Measurements from ENCODE around the gene GUK1.
"Not testable (repeated sequence)": the region's sequence is repeated elsewhere in the genome, so short reads cannot be mapped to it uniquely, and the experiment has no call there.

Gene GUK1

DNA sequence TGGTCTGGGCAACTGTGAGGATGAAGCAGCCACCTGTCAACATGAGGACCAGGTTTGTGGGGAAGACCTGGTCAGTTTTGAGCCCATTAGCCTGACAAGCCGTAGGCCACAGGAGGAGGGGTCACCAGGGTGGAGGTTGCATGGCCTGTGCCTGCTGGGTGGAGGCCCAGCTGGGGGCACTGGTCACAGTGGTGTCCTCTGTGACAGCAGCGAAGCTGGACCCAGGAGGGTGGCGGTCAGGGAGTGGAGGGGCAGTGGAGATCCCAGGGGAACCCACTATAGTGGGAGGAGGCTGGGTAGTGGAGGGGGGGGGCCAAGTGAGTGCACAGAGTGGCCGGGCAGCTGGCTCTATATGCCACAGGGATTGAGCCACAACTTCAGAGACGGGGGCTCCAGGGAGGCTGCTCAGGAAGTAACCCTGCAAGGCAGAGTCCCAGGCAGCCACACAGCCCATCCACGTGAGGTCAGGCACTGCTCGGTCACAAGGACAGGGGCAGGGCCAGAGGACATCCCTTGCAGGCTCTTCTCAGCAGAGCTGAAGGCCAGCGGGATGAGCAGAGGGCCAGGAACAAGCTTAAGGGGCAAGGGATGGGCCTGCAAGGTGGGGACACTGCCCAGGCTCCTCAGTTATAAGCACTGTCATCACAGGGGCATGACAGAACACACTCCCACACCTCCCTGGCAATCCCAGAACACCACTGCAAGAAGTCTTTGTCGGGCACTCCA lies 34.6 kb upstream of the GUK1 start:
- no peak for DNase-seq

DNA sequence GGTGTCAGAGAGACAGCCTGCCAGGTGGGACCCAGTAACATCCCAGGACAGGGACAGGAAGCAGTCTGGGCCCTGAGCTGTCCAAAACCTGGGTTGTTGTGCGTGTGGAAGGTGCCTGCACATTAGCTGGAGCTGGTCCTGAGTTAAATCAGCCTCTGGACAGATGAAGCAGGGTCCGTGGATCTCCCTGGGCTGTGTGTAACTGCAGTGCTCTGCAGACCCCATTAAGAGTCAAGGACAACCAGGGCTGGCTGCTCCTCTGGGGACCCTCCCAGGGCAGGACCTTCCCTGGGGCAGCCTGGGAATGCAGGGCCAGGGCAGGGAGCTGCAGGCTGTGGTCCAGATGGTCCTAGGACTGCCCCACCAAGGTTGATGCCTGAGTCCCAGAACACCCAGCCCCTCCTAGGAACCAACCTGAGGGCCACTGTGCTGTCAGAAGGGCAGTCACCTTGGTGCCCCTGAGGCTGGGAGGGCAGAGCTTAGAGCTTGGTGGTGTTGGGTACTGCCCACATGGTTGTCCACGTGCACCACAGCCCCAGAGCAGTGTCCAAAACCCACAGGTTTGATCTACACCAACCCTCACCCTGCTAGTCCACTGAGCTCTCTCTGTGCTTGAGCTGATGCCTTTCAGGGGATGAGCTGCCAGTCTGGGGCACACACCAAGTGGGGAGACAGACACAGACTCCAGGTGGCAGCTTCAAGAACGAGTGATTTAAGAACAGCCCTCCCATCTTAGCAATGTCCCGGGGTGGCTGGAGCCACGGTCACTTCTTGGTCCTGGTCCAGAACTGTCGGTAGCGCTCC lies 33.9 kb upstream of the GUK1 start:
- no peak for DNase-seq

DNA sequence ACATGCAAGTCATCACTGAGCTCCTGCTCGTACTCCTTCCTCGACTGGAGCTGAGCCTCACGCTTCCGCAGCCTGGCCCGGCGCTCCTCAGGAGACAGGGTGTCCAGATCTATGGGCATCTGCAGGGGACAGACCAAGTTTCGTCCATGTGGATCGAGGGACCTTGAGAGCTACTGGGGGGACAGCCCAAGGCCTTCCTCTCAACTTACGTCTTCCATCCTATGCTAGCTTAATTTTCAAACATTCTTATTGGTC lies 33.4 kb upstream of the GUK1 start:
- DNase-seq, result no peak

DNA sequence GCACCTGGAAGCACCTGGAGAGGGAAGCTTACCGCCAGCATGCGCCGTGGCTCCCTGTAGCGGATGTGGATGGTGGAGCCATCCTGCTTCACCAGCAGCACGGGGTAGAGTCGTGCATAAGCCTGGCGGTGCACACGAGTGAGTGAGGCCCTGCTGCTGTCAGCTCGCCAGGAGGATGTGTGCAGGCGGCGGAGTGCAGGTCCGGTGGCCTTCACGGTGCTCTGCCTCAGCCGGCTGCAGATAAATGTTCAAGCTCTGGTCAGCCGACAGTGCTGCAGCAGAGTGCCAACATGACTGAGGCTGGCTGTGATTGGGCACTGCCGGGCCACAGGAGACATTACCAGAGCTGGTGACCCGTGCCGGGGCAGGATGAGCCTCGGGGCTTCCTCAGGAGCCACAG lies 32.4 kb upstream of the GUK1 start:
- no peak for DNase-seq

- no peak for DNase-seq
Observed at GRCh38 chr1:228108055-228108690, 31.9 kb upstream of the GUK1 start.

DNA sequence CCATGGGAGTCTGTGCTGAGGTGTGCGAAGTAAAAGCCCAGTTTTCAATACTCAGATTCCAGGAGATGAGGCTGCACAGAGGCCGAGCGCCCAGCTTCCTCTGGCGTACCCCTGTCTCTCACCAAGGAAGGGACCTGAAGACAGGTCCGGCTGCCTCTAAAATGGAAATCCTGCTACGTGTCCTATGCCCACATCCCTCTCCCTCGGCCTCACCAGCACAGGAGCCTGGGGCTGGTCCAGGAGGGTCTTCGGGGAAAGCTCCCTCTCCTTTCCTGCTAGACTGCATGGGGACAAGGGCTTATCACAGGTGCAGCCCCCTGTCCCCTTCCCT lies 31.4 kb upstream of the GUK1 start:
- DNase-seq, result no peak

GRCh38 chr1:228109073-228109961 lies 30.8 kb upstream of the GUK1 start, which contains the start of gene MRPL55:
Gene MRPL55 (minus strand): TSS chr1:228109299. CDS start chr1:228108260, 1,039 bp downstream.
- DNase-seq, result peak; percentile 99

- no peak for DNase-seq
Observed at GRCh38 chr1:228109962-228110488, 30.1 kb upstream of the GUK1 start.

- DNase-seq, result no peak
Observed at GRCh38 chr1:228110556-228110955, 29.5 kb upstream of the GUK1 start.

- not testable (repeated sequence) for DNase-seq
Observed at GRCh38 chr1:228111315-228111714, 28.8 kb upstream of the GUK1 start.

DNA sequence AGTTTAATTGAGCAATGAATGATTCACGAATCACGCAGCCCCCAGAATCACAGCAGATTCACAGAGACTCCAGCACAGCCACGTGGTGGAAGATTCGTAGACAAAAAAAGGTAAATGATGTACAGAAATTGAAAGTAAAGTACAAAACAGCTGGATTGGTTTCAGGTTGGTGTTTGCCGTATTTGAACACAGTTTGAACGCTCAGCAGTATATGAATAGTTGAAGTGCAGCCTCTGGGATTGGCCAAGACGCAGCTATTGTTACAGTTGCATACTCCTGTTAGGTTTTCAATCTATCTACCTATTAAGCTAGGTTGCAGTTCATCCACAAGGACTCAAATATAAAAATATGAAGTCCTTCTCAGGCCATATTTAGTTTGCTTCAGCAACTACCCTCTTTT lies 27.9 kb upstream of the GUK1 start:
- no peak for DNase-seq

DNA sequence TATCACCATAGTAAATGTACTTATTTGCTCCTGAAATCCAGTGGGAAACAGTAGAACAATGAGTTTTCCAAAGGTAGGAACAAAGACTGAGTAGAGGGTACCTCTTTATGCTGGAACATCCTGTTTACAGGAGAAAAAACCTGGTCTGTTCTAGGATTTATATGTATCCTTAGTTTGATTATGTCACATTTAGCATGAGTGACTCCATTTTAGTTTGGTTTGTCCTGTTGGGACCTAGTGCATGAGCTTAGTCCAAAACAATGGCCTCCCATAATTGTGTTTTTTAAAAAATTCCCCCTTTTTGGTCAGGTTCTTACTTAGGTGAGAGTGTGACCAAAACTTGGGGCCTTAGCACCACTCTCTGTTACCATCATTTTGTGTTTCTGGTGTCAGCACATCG lies 27.5 kb upstream of the GUK1 start:
- DNase-seq, result no peak

GRCh38 chr1:228114827-228115226 lies 25.3 kb upstream of the GUK1 start:
- DNase-seq, result no peak

DNA sequence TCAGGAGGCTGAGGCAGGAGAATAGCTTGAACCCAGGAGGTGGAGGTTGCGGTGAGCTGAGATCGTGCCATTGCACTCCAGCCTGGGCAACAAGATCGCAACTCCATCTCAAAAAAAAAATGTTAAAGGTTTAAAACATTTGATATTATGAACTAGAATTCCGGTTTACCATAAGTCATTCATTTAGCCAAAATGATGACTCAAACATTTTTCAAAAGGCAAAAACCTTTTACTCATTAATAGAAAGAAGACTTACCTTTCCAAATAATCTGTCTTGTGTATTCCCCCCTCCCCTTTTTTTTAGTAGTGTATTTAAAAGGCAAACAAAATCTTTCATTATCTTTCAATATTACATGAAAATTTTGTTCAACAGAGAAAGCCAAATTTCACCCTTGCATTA lies 22.7 kb upstream of the GUK1 start:
- no peak for DNase-seq

- DNase-seq, result no peak
Observed at GRCh38 chr1:228118040-228118439, 22.0 kb upstream of the GUK1 start.

GRCh38 chr1:228120351-228120750 lies 19.7 kb upstream of the GUK1 start:
- DNase-seq, result no peak

DNA sequence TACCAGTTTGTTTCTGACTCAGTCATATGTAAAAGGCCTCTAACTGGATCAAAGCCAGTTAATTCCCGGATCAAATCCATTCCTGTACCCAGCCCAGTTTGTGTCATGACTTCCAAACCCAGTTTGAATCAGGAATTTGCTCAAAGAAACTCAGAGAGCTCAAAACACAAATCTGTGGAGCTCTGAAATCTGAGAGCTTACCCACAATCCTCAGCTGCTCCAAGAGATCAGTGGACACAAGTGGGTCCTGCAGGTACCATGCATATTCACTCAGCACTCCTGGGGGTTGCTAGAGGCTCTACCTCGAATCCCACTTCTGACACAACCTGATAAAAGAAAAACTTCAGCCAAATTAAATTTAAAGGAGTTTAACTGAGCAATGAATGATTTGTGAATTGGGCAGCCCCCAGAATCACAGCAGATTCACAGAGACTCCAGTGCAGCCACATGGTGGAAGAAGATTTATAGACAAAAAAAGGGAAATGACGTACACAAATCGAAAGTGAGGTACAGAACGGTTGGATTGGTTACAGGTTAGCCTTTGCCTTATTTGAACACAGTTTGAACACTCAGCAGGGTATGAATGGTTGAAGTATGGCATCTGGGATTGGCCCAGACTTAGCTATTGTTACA lies 19.1 kb upstream of the GUK1 start:
- no peak for DNase-seq

- DNase-seq, result no peak
Observed at GRCh38 chr1:228122921-228123441, 17.1 kb upstream of the GUK1 start.

DNA sequence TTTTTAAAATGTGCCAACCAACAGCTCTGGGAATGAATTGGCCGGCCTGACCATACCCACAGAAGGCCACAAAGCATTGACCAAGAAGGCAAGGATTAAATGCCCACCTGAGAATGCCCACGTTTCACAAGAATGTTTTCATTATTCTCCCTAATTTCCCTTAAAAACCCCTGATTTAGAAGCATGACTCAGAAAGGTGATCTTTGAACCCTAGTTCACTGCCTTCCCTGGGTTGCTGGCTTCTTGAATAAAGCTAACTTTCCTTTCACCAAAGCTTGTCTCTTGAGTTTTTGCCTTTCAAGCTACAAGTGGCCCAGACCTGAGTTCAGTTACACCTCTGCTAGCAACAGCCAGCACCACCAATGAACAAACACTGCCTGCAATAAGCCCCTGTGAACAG lies 16.6 kb upstream of the GUK1 start:
- no peak for DNase-seq

DNA sequence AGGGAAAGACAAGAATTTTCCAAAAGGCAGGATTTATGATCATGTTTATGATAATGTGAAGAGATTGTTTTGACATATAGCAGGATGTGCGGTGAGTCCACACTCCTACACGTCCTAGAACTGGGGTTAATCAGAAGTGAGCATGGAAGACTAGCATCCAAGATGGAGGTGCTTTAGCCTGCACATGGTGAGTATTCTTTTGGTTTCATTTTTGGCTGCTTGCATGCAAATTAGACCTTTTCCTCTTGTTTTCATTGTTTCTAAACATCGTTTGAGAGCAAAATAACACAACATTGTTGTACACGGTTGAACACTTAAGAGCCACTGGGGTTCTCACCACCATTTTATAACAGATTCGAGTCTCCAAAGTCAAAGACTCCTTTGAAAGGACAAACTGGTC lies 14.9 kb upstream of the GUK1 start:
- DNase-seq, result no peak

GRCh38 chr1:228131766-228132165 lies 8.3 kb upstream of the GUK1 start:
- no peak for DNase-seq

DNA sequence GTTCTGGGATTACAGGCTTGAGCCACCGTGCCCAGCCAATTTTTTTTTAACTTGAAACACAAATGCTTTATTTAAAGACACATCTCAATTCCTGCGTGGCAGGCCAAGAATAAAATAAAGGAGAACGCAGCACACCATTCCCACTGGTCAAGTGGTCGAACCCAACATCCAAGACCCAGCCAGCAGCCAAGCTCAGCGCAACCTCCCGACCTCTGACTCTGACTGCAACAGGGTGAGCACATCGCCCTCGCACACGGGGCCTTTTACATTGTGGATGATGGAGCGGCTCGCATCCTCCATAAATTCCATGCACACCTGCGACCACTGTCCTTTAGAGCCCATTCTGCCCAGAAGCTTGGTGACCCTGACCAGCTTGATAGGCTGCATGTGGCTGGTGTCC lies 5.5 kb upstream of the GUK1 start:
- DNase-seq, result no peak

All from femur (tissue), 1 donor.